A549 (cell line): ENCODE measurements around the gene CHCHD6. TPM values are rescaled to one million over a fixed set of nuclear protein-coding genes. Genes with fewer than 3 reads are reported as not detected.

Experiments
- ATAC-seq, 2 experiments: fragments of 200-7000 bp in 1 of 2; fragments of >200 bp in 1 of 2; cut with Nextera tagmentation in 1 of 2; cut with Tn5 transposase in 1 of 2; 3 replicates each; pipeline versions ENCODE4 v1.8.0 to v1.9.1; 2018 to 2020; ENCODE audit warnings: mild to moderate bottlenecking in 1 of 2, moderate library complexity in 1 of 2
- CTCF ChIA-PET: fragments of 300-600 bp; sonication (Branson Sonifier 250); formaldehyde crosslinking; extraction: SDS; loops from one replicate; lab custom pipeline; 2021; ENCODE audit warnings: antibody characterized with exemption, inconsistent platforms; lab: Yijun Ruan, JAX
- POLR2A ChIA-PET: fragments of 350-600 bp; formaldehyde crosslinking; extraction: SDS; loops from one replicate; lab custom pipeline; 2021; ENCODE audit warnings: antibody characterized with exemption, inconsistent platforms; lab: Yijun Ruan, JAX
- DNase-seq, 2 experiments: peaks; one replicate each; pipeline versions ENCODE4 v3.0.0 to v3.0.0-alpha.2; 2011 to 2016; ENCODE audit warnings: low read depth in 1 of 2, low spot score in 1 of 2
- FAIRE-seq: peaks from 2 replicates; lab custom pipeline; 2011; peaks lifted over from hg19 to GRCh38; lab: Jason Lieb, UNC
- H3K27ac ChIP-seq, 2 experiments: fragments of >200 bp; sonication (Bioruptor Twin); formaldehyde crosslinking; 3 replicates each; pipeline ENCODE4 v1.5.1; 2016 to 2017
- H3K4me1 ChIP-seq: fragments of >200 bp; sonication (Bioruptor Twin); formaldehyde crosslinking; 3 replicates; pipeline ENCODE4 v1.6.1; 2016
- H3K4me2 ChIP-seq: fragments of >200 bp; sonication (Bioruptor Twin); formaldehyde crosslinking; 3 replicates; pipeline ENCODE4 v1.6.1; 2016
- H3K4me3 ChIP-seq: fragments of >200 bp; sonication (Bioruptor Twin); formaldehyde crosslinking; 3 replicates; pipeline ENCODE4 v1.5.1; 2016
- H3K9me3 ChIP-seq: fragments of >200 bp; sonication (Bioruptor Twin); formaldehyde crosslinking; 3 replicates; pipeline ENCODE4 v1.6.1; 2016
- BCL3 ChIP-seq: fragments of >200 bp; sonication (Bioruptor Twin); formaldehyde crosslinking; IDR thresholded peaks from 3 replicates; pipeline ENCODE4 v1.6.1; 2016
- CBX2 ChIP-seq: fragments of 200-600 bp; sonication (generic); IDR thresholded peaks from 2 replicates; pipeline ENCODE4 v1.6.1; 2016; ENCODE audit warnings: low read depth, mild to moderate bottlenecking, borderline replicate concordance
- CBX8 ChIP-seq: fragments of 200-600 bp; sonication (generic); IDR thresholded peaks from 2 replicates; pipeline ENCODE4 v1.6.1; 2016
- CTCF ChIP-seq: fragments of >200 bp; sonication (Bioruptor Twin); formaldehyde crosslinking; IDR thresholded peaks from 3 replicates; pipeline ENCODE4 v1.5.1; 2016
- E2F6 ChIP-seq: IDR thresholded peaks from 2 replicates; pipeline ENCODE4 v1.6.1; 2012; ENCODE audit warnings: low read depth, borderline replicate concordance
- ELK1 ChIP-seq: fragments of 150-350 bp; IDR thresholded peaks from 2 replicates; pipeline ENCODE4 v1.6.1; 2014; ENCODE audit warnings: low read depth, mild to moderate bottlenecking, low read length
- EP300 ChIP-seq, 2 experiments: fragments of >200 bp; sonication (Bioruptor Twin); formaldehyde crosslinking; IDR thresholded peaks; 2 replicates in 1 of 2; 3 replicates in 1 of 2; pipeline ENCODE4 v1.6.1; 2016 to 2017
- ESRRA ChIP-seq: fragments of 150-350 bp; IDR thresholded peaks from 2 replicates; pipeline ENCODE4 v1.6.1; 2014; ENCODE audit warnings: mild to moderate bottlenecking, low read length, borderline replicate concordance
- HOXA7 ChIP-seq: fragments of 250-450 bp; sonication (Bioruptor Pico); IDR thresholded peaks from 2 replicates; pipeline ENCODE4 v1.5.0; 2020; ENCODE audit warnings: mild to moderate bottlenecking, moderate library complexity
- HOXB5 ChIP-seq: fragments of 250-450 bp; sonication (Bioruptor Pico); IDR thresholded peaks from 2 replicates; pipeline ENCODE4 v1.5.0; 2020; ENCODE audit warnings: mild to moderate bottlenecking, moderate library complexity
- JUN ChIP-seq, 2 experiments: fragments of >200 bp; sonication (Bioruptor Twin); formaldehyde crosslinking; IDR thresholded peaks; 2 replicates in 1 of 2; 3 replicates in 1 of 2; pipeline ENCODE4 v1.6.1; 2016 to 2017
- JUNB ChIP-seq: fragments of >200 bp; sonication (Bioruptor Twin); formaldehyde crosslinking; IDR thresholded peaks from 2 replicates; pipeline ENCODE4 v1.6.1; 2016
- KDM1A ChIP-seq: fragments of 200-600 bp; sonication (generic); IDR thresholded peaks from 2 replicates; pipeline ENCODE4 v1.6.1; 2016; ENCODE audit warnings: low read depth, mild to moderate bottlenecking
- MAX ChIP-seq: IDR thresholded peaks from 2 replicates; pipeline ENCODE4 v1.6.1; 2012
- PBX3 ChIP-seq: IDR thresholded peaks from 2 replicates; pipeline ENCODE4 v1.6.1; 2012
- RAD21 ChIP-seq, 2 experiments: fragments of >200 bp in 1 of 2; sonication (Bioruptor Twin) in 1 of 2; formaldehyde crosslinking in 1 of 2; IDR thresholded peaks in 1 of 2; conservative IDR thresholded peaks in 1 of 2; 2 replicates in 1 of 2; 3 replicates in 1 of 2; pipeline ENCODE4 v1.6.1; 2012 to 2018; ENCODE audit warnings: inconsistent platforms in 1 of 2
- RARB ChIP-seq: fragments of 250-450 bp; sonication (Bioruptor Pico); IDR thresholded peaks from 2 replicates; pipeline ENCODE4 v1.8.0; 2021; ENCODE audit warnings: mild to moderate bottlenecking, moderate library complexity
- RCOR1 ChIP-seq: fragments of 150-350 bp; IDR thresholded peaks from 2 replicates; pipeline ENCODE4 v1.6.1; 2014; ENCODE audit warnings: antibody characterized with exemption, low read length, low read depth
- RFX5 ChIP-seq: fragments of 450-650 bp; IDR thresholded peaks from 2 replicates; pipeline ENCODE4 v1.7.1; 2014; ENCODE audit warnings: antibody characterized with exemption, mild to moderate bottlenecking, moderate library complexity
- SREBF2 ChIP-seq: fragments of 450-650 bp; IDR thresholded peaks from 2 replicates; pipeline ENCODE4 v1.6.1; 2014; ENCODE audit warnings: mild to moderate bottlenecking, moderate library complexity
- TFCP2L1 ChIP-seq: fragments of 250-450 bp; sonication (Bioruptor Pico); IDR thresholded peaks from 2 replicates; pipeline ENCODE4 v1.5.0; 2021; ENCODE audit warnings: mild to moderate bottlenecking
- ZC3H11A ChIP-seq: fragments of 450-650 bp; IDR thresholded peaks from 2 replicates; pipeline ENCODE4 v1.6.1; 2014; ENCODE audit warnings: antibody characterized with exemption, mild to moderate bottlenecking
- ZNF302 ChIP-seq: fragments of 250-450 bp; sonication (Bioruptor Pico); IDR thresholded peaks from 2 replicates; pipeline ENCODE4 v1.9.0; 2021; ENCODE audit warnings: inconsistent platforms, mild to moderate bottlenecking, moderate library complexity
- WGBS: methylation state at CpG from one replicate; pipeline ENCODE4 v1.1.6; 2017; ENCODE audit errors: missing lambda C conversion rate; 5-methylcytosine and 5-hydroxymethylcytosine counted together
- polyA plus RNA-seq, 4 experiments: library from polyadenylated mRNA; depleted of rRNA in 3 of 4; stranded (reverse); fragments of >200 nt; fragmentation: RNase III in 1 of 4; extraction: RNeasy Plus Mini Kit Qiagen cat#74134 plus additional on column Dnase treatment in 1 of 4; gene quantifications; 2 replicates in 3 of 4; 3 replicates in 1 of 4; pipeline ENCODE4 v1.2.3, GENCODE V29; 2011 to 2017

The CHCHD6 gene
- polyA plus RNA-seq, 2 of the 4 experiments (the other 2 are of a cell fraction), result 15.0 to 18.1 TPM

GRCh38 chr3:126851382-126851781 is 147.3 kb downstream of the CHCHD6 start (continued):
- TF ChIP-seq ELK1, result no peak

- ChIA-PET CTCF (interaction anchor here (1.3 to 2.1 kb wide), 2 partner anchors 98 to 99 kb away, joined by 3 to 11 read pairs; no protein-coding TSS in a partner anchor), POLR2A (no interaction called here)
- no peak overlapping the region for H3K4me2 ChIP-seq
- H3K4me1 ChIP-seq, result peaks cover 30% of the 10 kb centered on the region
- no peak overlapping the region for H3K4me3 ChIP-seq
- no peak for ATAC-seq
- no peak for FAIRE-seq
- no CpG with 5 or more reads among the region's 6 CpGs for WGBS
- DNase-seq, result no peak
- H3K9me3 ChIP-seq, result no peaks in the 10 kb centered on the region
- peak overlapping the region; percentile 17 to 82; a peak in 4 of 6 replicates for H3K27ac ChIP-seq
- TF ChIP-seq JUN (IDR thresholded peaks at IDR 0.05) (no peak), RCOR1 (no peak), ESRRA (no peak), RFX5 (no peak), MAX (no peak), ZC3H11A (no peak), HOXB5 (no peak), CTCF (no peak), HOXA7 (CRISPR knock-in tag) (no peak), JUNB (no peak), RAD21 (conservative IDR thresholded peaks at IDR 0.05 in 1 of 2, IDR thresholded peaks at IDR 0.05 in 1 of 2) (no peak), EP300 (IDR thresholded peaks at IDR 0.05) (no peak), TFCP2L1 (CRISPR knock-in tag) (no peak), BCL3 (no peak), KDM1A (no peak), CBX8 (no peak)
Observed at GRCh38 chr3:126851934-126852333, 147.9 kb downstream of the CHCHD6 start.

GRCh38 chr3:126852511-126852910 is 148.5 kb downstream of the CHCHD6 start:
- no peak for TF ChIP-seq CBX2
- TF ChIP-seq RARB, result no peak
- no peak for TF ChIP-seq E2F6
- TF ChIP-seq ZNF302 (CRISPR knock-in tag), result no peak
- TF ChIP-seq PBX3, result no peak
- TF ChIP-seq SREBF2, result no peak
- POLR2A ChIA-PET, result no interaction called here
- FAIRE-seq (no peak), ATAC-seq (no peak), DNase-seq (no peak)
- H3K27ac ChIP-seq, result peak overlapping the region in 1 of 2 experiments; percentile 48; a peak in 2 of 6 replicates
- WGBS, result 95% methylated on average over 10 of the region's 10 CpGs
- H3K9me3 ChIP-seq, result no peaks in the 10 kb centered on the region
- peaks cover 27% of the 10 kb centered on the region for H3K4me1 ChIP-seq
- CTCF ChIA-PET, result interaction anchor here (1.3 kb wide), 1 partner anchor 99 kb away, joined by 3 read pairs; no protein-coding TSS in a partner anchor
- H3K4me3 ChIP-seq, result no peak overlapping the region
- no peak overlapping the region for H3K4me2 ChIP-seq
